Esophagus muscularis mucosa (tissue), 4 donors: ENCODE results near the gene CX3CL1. TPM values are rescaled to one million over a fixed set of nuclear protein-coding genes. Genes with fewer than 3 reads are reported as not detected.

Experiments
- DNase-seq: peaks from one replicate; pipeline ENCODE4 v3.0.0-alpha.2; 2017; ENCODE audit errors: extremely low spot score
- H3K27ac ChIP-seq, 4 donors: fragments of 200-600 bp; sonication (generic); replicated peaks in 1 of 4; 1 replicate in 3 of 4; 2 replicates in 1 of 4; pipeline ENCODE4 v1.5.1; 2016 to 2019; ENCODE audit warnings: mild to moderate bottlenecking in 1 of 4
- H3K27me3 ChIP-seq, 4 donors: fragments of 200-600 bp; sonication (generic); one replicate each; pipeline versions ENCODE4 v1.5.1 to v1.6.0; 2016 to 2019
- H3K36me3 ChIP-seq, 4 donors: fragments of 200-600 bp; sonication (generic); one replicate each; pipeline ENCODE4 v1.5.1; 2016 to 2019
- H3K4me1 ChIP-seq, 4 donors: fragments of 200-600 bp; sonication (generic); one replicate each; pipeline ENCODE4 v1.5.1; 2016 to 2019
- H3K4me3 ChIP-seq, 4 donors: fragments of 200-600 bp; sonication (generic); 1 replicate in 2 of 4; 2 replicates in 2 of 4; pipeline ENCODE4 v1.5.1; 2016 to 2019; ENCODE audit warnings: mild to moderate bottlenecking in 4 of 4, moderate library complexity in 1 of 4
- H3K9me3 ChIP-seq, 4 donors: fragments of 200-600 bp; sonication (generic); 1 replicate in 3 of 4; 2 replicates in 1 of 4; pipeline ENCODE4 v1.5.1; 2016 to 2019
- CTCF ChIP-seq, 3 experiments: fragments of 200-600 bp in 2 of 3; fragments of 450-650 bp in 1 of 3; sonication (generic) in 2 of 3; IDR thresholded peaks; one replicate each; pipeline ENCODE4 v1.5.1; 2017 to 2019; ENCODE audit warnings: antibody characterized with exemption in 3 of 3, mild to moderate bottlenecking in 2 of 3, moderate library complexity in 1 of 3
- EP300 ChIP-seq: sonication (generic); formaldehyde crosslinking; IDR thresholded peaks from one replicate; pipeline ENCODE4 v1.6.1; 2017; ENCODE audit warnings: antibody characterized with exemption
- POLR2A ChIP-seq: fragments of 450-650 bp; IDR thresholded peaks from one replicate; pipeline ENCODE4 v1.6.1; 2017; ENCODE audit warnings: antibody characterized with exemption, moderate library complexity, mild to moderate bottlenecking, low read depth
- POLR2AphosphoS5 ChIP-seq, 2 donors: sonication (generic); formaldehyde crosslinking; IDR thresholded peaks; one replicate each; pipeline ENCODE4 v1.6.1; 2017; ENCODE audit warnings: antibody characterized with exemption in 2 of 2
- WGBS: methylation state at CpG from one replicate; pipeline ENCODE4 v1.1.5; 2018; 5-methylcytosine and 5-hydroxymethylcytosine counted together
- intact Hi-C: fragments of 100-400 bp; cut with DNase I; formaldehyde crosslinking; loops from one replicate; pipeline ENCODE4 v1.15.1; 2023
- total RNA-seq, 4 donors: library from RNA; depleted of rRNA; stranded (reverse); fragments of >200 nt; gene quantifications; one replicate each; pipeline versions ENCODE4 v1.1.0 to v1.2.1, GENCODE V29; 2016

The CX3CL1 gene
- total RNA-seq, 4 donors from 2014 or later, result 26.8 to 40.4 (median 29.9) TPM

GRCh38 chr16:57384248-57385070 is 12.2 kb downstream of the CX3CL1 start:
- no peaks in the 10 kb centered on the region for H3K27me3 ChIP-seq
- H3K4me3 ChIP-seq, result no peak overlapping the region
- no peaks in the 10 kb centered on the region for H3K9me3 ChIP-seq
- 65% methylated on average over 8 of the region's 11 CpGs for WGBS
- H3K36me3 ChIP-seq, result peaks cover 4 to 20% (median 18%) of the 10 kb centered on the region in 4 donors
- DNase-seq, result no peak
- intact Hi-C loops, result no loop called here
- TF ChIP-seq CTCF (IDR thresholded peaks at IDR 0.05) (no peak), EP300 (no peak), POLR2A (no peak), POLR2AphosphoS5 (IDR thresholded peaks at IDR 0.05) (no peak)
- H3K4me1 ChIP-seq, result peaks cover 55 to 67% (median 65%) of the 10 kb centered on the region in 4 donors
- peak overlapping the region; percentile 72 to 95 (median 84) for H3K27ac ChIP-seq

- DNase-seq, result no peak
- intact Hi-C loops, result no loop called here
- TF ChIP-seq CTCF (IDR thresholded peaks at IDR 0.05), result no peak
- H3K4me1 ChIP-seq, result peaks cover 50 to 60% (median 59%) of the 10 kb centered on the region in 4 donors
- peaks cover 0 to 19% (median 16%) of the 10 kb centered on the region in 4 donors for H3K36me3 ChIP-seq
- H3K27me3 ChIP-seq, result no peaks in the 10 kb centered on the region
- 65% methylated on average over 5 of the region's 5 CpGs for WGBS
- no peaks in the 10 kb centered on the region for H3K9me3 ChIP-seq
- H3K4me3 ChIP-seq, result no peak overlapping the region
- H3K27ac ChIP-seq, result peak overlapping the region in 3 of 4 donors; percentile 74 to 95 (median 95)
Observed at GRCh38 chr16:57385083-57385482, 12.8 kb downstream of the CX3CL1 start.

GRCh38 chr16:57386381-57386951 is 14.2 kb downstream of the CX3CL1 start:
- TF ChIP-seq POLR2AphosphoS5 (IDR thresholded peaks at IDR 0.05) (no peak), POLR2A (no peak), CTCF (IDR thresholded peaks at IDR 0.05) (no peak), EP300 (no peak)
- H3K9me3 ChIP-seq, result no peaks in the 10 kb centered on the region
- no peak overlapping the region for H3K4me3 ChIP-seq
- intact Hi-C loops, result no loop called here
- 78% methylated on average over 5 of the region's 5 CpGs for WGBS
- no peaks in the 10 kb centered on the region for H3K27me3 ChIP-seq
- no peak overlapping the region for H3K27ac ChIP-seq
- DNase-seq, result no peak
- peaks cover 0 to 17% (median 13%) of the 10 kb centered on the region in 4 donors for H3K36me3 ChIP-seq
- peaks cover 41 to 57% (median 48%) of the 10 kb centered on the region in 4 donors for H3K4me1 ChIP-seq

- H3K27me3 ChIP-seq, result no peaks in the 10 kb centered on the region
- no peak for DNase-seq
- peaks cover 39 to 54% (median 43%) of the 10 kb centered on the region in 4 donors for H3K4me1 ChIP-seq
- intact Hi-C loops, result no loop called here
- no peaks in the 10 kb centered on the region for H3K9me3 ChIP-seq
- no peak overlapping the region for H3K27ac ChIP-seq
- WGBS, result 80% methylated on average over 3 of the region's 3 CpGs
- TF ChIP-seq POLR2AphosphoS5 (IDR thresholded peaks at IDR 0.05) (no peak), POLR2A (no peak), CTCF (IDR thresholded peaks at IDR 0.05) (no peak)
- H3K36me3 ChIP-seq, result peaks cover 0 to 5% (median 1%) of the 10 kb centered on the region in 4 donors
- no peak overlapping the region for H3K4me3 ChIP-seq
Observed at GRCh38 chr16:57387598-57388354, 15.5 kb downstream of the CX3CL1 start.
